NCI-H2107 treated with DMSO at 0.1 percent for 48 hours (cell line): ENCODE measurements around the gene RAB33B.
A peak's percentile ranks its signal among the peaks of the same experiment; 100 is the strongest.
"Not testable (repeated sequence)": the region's sequence is repeated elsewhere in the genome, so short reads cannot be mapped to it uniquely, and the experiment has no call there.

Experiments
- DNase-seq: peaks from one replicate; lab custom pipeline; 2025; ENCODE audit not compliant: unreplicated experiment; lab: John Stamatoyannopoulos, UW

RAB33B gene

DNA sequence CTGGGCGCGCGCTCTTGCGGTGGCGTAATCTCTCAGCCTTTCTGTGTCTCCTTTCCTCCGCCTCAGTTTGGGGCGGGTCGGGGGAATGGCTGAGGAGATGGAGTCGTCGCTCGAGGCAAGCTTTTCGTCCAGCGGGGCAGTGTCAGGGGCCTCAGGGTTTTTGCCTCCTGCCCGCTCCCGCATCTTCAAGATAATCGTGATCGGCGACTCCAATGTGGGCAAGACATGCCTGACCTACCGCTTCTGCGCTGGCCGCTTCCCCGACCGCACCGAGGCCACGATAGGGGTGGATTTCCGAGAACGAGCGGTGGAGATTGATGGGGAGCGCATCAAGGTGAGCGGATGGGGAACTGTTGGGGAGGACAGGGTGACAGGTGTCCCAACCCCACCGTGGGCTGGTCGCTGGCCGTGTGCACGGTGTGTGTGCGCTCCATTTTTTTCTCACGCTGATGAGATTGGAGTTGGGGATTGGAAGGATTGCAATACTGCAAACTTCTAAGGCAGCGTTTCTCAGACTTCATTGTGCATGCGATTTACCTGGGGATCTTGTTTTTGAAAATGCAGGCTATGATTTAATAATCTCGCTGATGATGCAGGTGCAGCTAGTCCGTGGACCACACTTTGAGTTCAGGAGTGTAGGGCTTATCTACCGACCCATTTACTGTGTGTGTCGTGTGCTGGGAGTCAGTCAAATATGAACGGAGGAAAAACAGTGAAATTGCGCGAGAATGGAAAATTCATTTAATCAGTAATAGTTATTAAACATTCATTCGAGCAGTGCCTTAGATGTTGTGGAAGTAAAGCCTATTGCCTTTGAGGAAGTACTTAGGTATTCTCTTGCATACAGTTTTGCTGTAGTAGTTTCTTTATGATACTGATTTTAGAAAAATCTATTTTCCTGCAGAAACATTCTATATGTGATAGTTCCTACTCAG lies at the start of gene RAB33B:
Gene RAB33B (plus strand): TSS at position 11 of the 935 bp plus-strand sequence. CDS start 75 bp downstream, at position 86.
- no peak for DNase-seq

DNA sequence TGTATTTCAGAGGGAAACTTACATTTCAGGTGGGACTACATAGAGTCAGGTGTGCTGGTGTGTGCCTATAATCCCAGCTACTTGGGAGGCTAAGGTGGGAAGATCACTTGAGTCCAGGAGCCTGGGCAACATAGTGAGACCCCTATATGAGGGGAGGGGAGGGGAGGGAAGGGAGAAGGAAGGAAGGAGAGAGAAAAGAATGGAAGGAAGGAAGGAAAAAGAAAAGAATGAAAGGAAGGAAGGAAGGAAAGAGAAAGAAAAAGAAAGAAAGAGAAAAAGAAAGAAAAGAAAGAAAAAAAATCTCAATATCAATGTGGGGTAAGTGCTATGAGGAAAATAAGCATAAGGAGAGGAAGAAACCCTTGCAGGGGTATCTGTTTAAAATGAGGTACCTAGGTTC lies 43.6 kb upstream of the RAB33B start:
- DNase-seq: no peak

GRCh38 chr4:139414671-139415210 lies 39.2 kb upstream of the RAB33B start:
- not testable (repeated sequence) for DNase-seq

GRCh38 chr4:139416073-139416673 lies 37.7 kb upstream of the RAB33B start:
- DNase-seq: peak; percentile 3

DNA sequence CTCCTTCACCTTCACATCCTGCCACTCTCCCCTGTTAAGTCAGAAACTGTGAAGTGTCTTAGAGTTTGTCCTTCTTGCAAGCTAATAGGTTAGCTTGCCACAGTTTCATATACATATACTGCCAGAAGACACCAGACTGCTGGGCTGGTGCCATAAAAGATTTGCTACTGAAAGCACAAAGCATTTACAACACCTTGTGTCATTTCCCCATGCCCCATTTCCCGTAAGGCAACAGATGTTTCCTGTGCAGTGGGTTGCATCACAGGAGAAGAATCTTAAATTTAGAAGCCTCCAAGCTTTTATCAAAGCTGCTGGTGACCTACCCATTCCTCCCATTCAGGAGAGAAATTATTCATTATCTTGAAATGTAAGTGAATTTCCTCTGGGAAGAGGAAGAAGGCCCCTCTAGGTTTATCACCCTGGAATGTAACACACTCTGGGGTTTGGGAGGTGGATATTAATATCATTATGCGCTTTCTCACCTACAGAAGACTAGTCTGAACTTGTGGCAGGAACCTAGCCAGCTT lies 34.5 kb upstream of the RAB33B start:
- DNase-seq: no peak

DNA sequence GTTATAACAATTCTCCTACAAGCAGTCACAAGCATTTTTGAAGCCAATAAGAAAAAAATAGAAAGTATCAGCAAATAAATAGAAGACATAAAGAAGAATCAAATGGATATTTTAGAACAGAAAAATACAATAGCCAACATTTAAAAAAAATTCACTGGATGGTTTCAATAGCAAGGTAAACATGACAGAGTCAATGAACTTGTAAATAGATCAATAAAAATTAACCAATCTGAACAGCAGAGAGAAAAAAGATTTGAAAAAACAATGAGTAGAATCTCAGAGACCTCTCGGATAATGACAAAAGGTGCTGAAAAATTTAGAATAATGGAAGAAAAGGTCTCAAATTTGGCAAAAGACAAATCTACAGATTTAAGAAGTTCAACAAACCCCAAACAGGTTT lies 33.3 kb upstream of the RAB33B start:
- no peak for DNase-seq

DNA sequence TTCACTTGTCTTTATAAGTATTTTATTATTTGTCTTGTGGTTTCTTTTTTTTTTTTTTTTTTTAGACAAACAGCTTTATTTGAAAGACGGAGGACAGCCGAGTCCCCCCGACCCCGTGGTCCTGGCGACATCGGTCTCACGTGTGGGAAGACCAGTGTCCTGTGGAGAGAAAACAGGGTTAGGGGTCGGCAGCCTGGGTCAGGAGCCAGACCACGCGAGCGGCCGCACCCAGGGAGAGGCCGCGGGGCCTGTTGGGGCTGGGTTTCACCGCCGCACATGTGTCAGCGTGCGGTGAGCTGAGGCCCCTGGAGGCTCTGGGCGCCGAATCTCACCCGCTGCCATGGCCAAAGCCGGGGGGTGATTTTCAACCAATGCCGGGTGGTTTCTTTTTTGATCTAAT lies 17.8 kb upstream of the RAB33B start:
- no peak for DNase-seq

GRCh38 chr4:139438141-139438540 lies 15.8 kb upstream of the RAB33B start:
- DNase-seq: no peak

DNA sequence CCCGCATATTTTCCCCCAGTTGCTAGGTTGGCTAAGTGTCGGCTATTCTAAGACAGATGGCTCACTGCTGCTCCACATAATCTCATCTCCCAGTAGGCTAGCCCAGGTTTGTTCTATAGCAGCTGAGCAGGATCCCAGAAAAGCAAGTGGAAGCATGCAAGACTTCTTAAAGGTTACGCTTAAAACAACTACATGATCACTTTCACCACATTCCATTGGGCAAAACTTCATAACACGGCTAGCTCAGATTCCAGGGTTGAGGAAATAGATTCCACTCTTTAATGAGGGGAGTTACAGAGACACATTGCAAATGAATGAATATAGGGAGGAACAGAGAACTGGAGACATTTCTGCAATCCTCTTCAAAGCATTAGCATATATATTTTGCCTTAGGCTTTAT lies 12.9 kb upstream of the RAB33B start:
- no peak for DNase-seq

DNA sequence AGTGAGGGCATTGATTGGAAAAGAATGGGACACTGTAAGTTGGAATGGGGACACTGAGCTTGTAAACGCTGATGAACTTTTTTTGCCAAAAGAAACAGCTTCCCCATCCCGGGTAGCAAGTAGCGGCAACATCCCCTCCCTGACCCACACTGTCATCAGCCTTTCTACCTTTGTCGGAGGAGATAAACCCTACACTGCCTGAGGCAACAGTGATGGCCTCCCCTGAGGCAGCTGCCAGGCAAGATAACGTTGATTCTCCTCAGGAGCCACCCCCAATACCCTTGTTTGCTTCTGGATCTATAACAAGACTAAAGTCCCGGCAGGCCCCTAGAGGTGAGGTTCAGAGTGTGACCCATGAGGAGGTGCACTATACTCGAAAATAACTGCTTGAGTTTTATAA lies 10.3 kb upstream of the RAB33B start:
- no peak for DNase-seq

- DNase-seq: not testable (repeated sequence)
Measured at GRCh38 chr4:139444881-139445280, 9.0 kb upstream of the RAB33B start.

DNA sequence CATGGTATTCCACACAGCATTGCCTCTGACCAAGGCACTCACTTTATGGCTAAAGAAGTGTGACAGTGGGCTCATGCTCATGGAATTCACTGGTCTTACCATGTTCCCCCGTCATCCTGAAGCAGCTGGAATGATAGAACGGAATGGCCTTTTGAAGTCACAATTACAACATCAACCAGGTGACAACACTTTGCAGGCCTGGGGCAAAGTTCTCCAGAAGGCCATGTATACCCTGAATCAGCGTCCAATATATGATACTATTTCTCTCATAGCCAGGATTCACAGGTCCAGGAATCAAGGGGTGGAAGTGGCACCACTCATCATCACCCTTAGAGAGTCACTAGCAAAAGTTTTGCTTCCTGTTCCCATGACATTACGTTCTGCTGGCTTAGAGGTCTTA lies 6.8 kb upstream of the RAB33B start:
- not testable (repeated sequence) for DNase-seq

DNA sequence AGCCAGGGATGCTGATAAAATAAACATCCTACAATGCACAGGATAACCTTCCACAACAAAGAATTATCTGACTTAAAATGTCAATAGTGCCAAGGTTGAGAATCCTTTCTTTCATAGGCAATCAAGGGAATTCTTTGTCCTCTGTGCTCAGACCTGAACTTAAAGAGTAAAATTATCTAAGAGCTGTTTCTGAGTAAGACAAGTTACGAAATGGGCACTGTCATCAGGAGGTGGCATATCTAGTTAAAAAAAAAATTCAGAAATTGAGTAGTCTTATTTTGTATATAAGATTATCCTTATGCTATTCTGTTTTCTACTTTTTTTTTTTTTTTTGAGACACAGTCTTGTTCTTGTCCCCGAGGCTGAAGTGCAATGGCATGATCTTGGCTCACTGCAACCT lies 3.3 kb upstream of the RAB33B start:
- DNase-seq: no peak

DNA sequence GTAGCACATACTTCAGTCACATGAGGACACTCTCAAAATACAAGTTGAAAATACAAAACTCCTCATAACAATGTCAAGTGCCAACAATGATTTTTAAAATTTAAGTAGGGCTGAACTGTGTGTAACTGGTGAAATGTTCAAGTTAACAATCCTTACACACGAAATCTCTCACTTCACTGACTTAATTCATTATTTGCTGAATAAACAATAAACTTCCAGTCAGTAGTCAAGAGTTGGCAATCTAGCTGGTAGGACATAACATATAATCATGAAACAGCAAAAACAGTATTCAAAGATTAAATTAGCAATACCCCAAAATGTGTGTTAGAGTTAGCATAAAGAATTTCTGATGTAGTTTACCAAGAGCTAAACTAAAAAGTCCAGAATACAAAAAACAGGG lies 1.9 kb upstream of the RAB33B start:
- DNase-seq: no peak

- DNase-seq: peak; percentile 43
Measured at GRCh38 chr4:139453041-139453370, 915 bp upstream of the RAB33B start.

GRCh38 chr4:139453371-139454110 lies 380 bp upstream of the RAB33B start:
- DNase-seq: peak; percentile 50

DNA sequence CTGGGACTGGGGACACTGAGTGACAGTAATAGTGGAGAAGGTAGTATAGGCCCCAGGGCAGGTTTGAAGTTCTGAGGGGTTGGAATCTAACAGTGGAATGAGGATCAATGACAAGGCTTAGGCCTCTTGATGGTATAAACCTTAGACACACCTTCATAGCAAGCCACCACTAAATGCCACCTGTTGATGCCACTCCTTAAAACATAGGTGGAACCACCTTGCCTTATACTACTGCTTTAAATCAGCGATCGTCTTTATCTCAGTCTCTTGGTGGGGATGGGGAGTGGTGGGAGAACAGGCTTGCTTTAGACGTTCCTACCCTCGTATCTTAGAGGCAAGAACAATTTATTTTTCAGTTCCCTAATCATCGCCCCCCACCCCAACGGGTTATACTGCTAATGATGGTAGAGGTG lies 1.2 kb downstream of the RAB33B start:
- no peak for DNase-seq

- DNase-seq: no peak
Measured at GRCh38 chr4:139457318-139457717, 3.4 kb downstream of the RAB33B start.

DNA sequence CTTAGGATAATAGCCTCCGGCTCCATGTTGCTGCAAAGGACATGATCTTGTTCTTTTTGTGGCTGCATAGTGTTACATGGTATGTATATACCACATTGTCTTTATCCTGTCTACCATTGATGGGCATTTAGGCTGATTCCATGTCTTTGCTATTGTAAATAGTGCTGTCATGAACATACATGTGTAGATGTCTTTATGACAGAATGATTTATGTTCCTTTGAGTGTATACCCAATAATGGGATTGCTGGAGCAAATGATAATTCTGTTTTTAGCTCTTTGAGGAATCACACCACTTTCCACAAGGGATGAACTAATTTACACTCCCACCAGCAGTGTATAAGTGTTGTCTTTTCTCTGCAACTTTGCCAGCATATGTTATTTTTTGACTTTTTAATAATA lies 4.6 kb downstream of the RAB33B start:
- DNase-seq: no peak

- DNase-seq: no peak
Measured at GRCh38 chr4:139458999-139459398, 5.1 kb downstream of the RAB33B start.

- DNase-seq: no peak
Measured at GRCh38 chr4:139460565-139460964, 6.6 kb downstream of the RAB33B start.
